IMR-90 (cell line): ENCODE measurements around the gene DAD1. TPM values are rescaled to one million over a fixed set of nuclear protein-coding genes. Genes with fewer than 3 reads are reported as not detected.
A peak's percentile ranks its signal among the peaks of the same experiment; 100 is the strongest.

Experiments
- ATAC-seq: fragments of 200-7000 bp; cut with Tn5 transposase; 2 replicates; pipeline ENCODE4 v1.9.1; 2020; ENCODE audit warnings: low read depth, mild to moderate bottlenecking, moderate library complexity
- BruUV-seq: library from RNA; stranded (reverse); fragments of 400-500 nt; replicated peaks from 2 replicates; lab custom pipeline; 2021; lab: Mats Ljungman, UMichigan
- CTCF ChIA-PET: fragments of 300-600 bp; formaldehyde crosslinking; extraction: SDS; loops from one replicate; lab custom pipeline; 2021; ENCODE audit warnings: antibody characterized with exemption; lab: Yijun Ruan, JAX
- POLR2A ChIA-PET: fragments of 300-600 bp; sonication (Branson Sonifier 250); formaldehyde crosslinking; loops from one replicate; lab custom pipeline; 2022; ENCODE audit warnings: antibody characterized with exemption; ENCODE audit not compliant: unreplicated experiment; lab: Charles Lee
- DNase-seq: peaks from one replicate; pipeline ENCODE4 v3.0.0; 2013
- H2AFZ ChIP-seq: replicated peaks from 2 replicates; pipeline ENCODE3; 2013; ENCODE audit warnings: low read length, mild to moderate bottlenecking; ENCODE audit not compliant: poor library complexity
- H2AK5ac ChIP-seq: 2 replicates; pipeline ENCODE4 v1.6.1; 2013; ENCODE audit warnings: low read depth, low read length, inconsistent platforms
- H2AK9ac ChIP-seq: replicated peaks from 2 replicates; pipeline ENCODE3; 2013; ENCODE audit warnings: mild to moderate bottlenecking, low read depth, low read length, moderate library complexity; ENCODE audit not compliant: poor library complexity
- H2BK120ac ChIP-seq: 2 replicates; pipeline ENCODE4 v1.6.1; 2013; ENCODE audit warnings: low read depth, low read length, inconsistent platforms
- H2BK15ac ChIP-seq: 3 replicates; pipeline ENCODE4 v1.6.1; 2013; ENCODE audit warnings: low read depth, low read length, inconsistent platforms
- H2BK20ac ChIP-seq: 2 replicates; pipeline ENCODE4 v1.6.1; 2013; ENCODE audit warnings: low read depth, mild to moderate bottlenecking, inconsistent platforms, low read length, moderate library complexity
- H2BK5ac ChIP-seq: 2 replicates; pipeline ENCODE4 v1.6.1; 2013; ENCODE audit warnings: mild to moderate bottlenecking, low read depth, low read length, inconsistent platforms; ENCODE audit not compliant: poor library complexity, severe bottlenecking
- H3K14ac ChIP-seq: replicated peaks from 2 replicates; pipeline ENCODE4 v1.6.1; 2013; ENCODE audit warnings: low read depth, low read length, inconsistent platforms
- H3K18ac ChIP-seq: 2 replicates; pipeline ENCODE4 v1.6.1; 2013; ENCODE audit warnings: low read depth, low read length, control low read depth
- H3K23ac ChIP-seq: 2 replicates; pipeline ENCODE4 v1.6.1; 2013; ENCODE audit warnings: low read depth, low read length, inconsistent platforms
- H3K27ac ChIP-seq: 2 replicates; pipeline ENCODE4 v1.5.1; 2013; ENCODE audit warnings: mild to moderate bottlenecking, control low read depth, low read length; ENCODE audit not compliant: insufficient read depth
- H3K27me3 ChIP-seq: 2 replicates; pipeline ENCODE4 v1.6.1; 2013; ENCODE audit warnings: low read length; ENCODE audit not compliant: control insufficient read depth, insufficient read depth
- H3K36me3 ChIP-seq: 2 replicates; pipeline ENCODE4 v1.6.1; 2013; ENCODE audit warnings: low read length, mixed read lengths; ENCODE audit not compliant: control insufficient read depth, insufficient read depth
- H3K4ac ChIP-seq: 2 replicates; pipeline ENCODE4 v1.6.1; 2013; ENCODE audit warnings: low read depth, low read length, inconsistent platforms
- H3K4me1 ChIP-seq: 2 replicates; pipeline ENCODE4 v1.6.1; 2013; ENCODE audit warnings: low read length, mixed read lengths; ENCODE audit not compliant: control insufficient read depth, insufficient read depth
- H3K4me2 ChIP-seq: 2 replicates; pipeline ENCODE4 v1.6.1; 2013; ENCODE audit warnings: low read depth, mild to moderate bottlenecking, control low read depth, low read length, moderate library complexity
- H3K4me3 ChIP-seq: 2 replicates; pipeline ENCODE4 v1.5.1; 2013; ENCODE audit warnings: low read depth, mild to moderate bottlenecking, control low read depth, low read length, moderate library complexity; ENCODE audit not compliant: insufficient read depth
- H3K56ac ChIP-seq: 2 replicates; pipeline ENCODE4 v1.6.1; 2013; ENCODE audit warnings: low read length, inconsistent platforms; ENCODE audit not compliant: insufficient read depth; ENCODE audit errors: extremely low read depth
- H3K79me1 ChIP-seq, 2 experiments: 2 replicates each; pipeline ENCODE4 v1.6.1; 2013; ENCODE audit warnings: low read length in 2 of 2, inconsistent platforms in 1 of 2, low read depth in 1 of 2
- H3K9ac ChIP-seq: 2 replicates; pipeline ENCODE4 v1.6.1; 2013; ENCODE audit warnings: low read depth, low read length, control low read depth
- H3K9me1 ChIP-seq: 2 replicates; pipeline ENCODE4 v1.6.1; 2013; ENCODE audit warnings: low read length, inconsistent platforms; ENCODE audit not compliant: insufficient read depth
- H3K9me3 ChIP-seq: 2 replicates; pipeline ENCODE4 v1.6.1; 2013; ENCODE audit warnings: low read length; ENCODE audit not compliant: control insufficient read depth, insufficient read depth
- H4K20me1 ChIP-seq: 2 replicates; pipeline ENCODE4 v1.6.1; 2013; ENCODE audit warnings: low read length, inconsistent platforms; ENCODE audit not compliant: insufficient read depth
- H4K5ac ChIP-seq: 2 replicates; pipeline ENCODE4 v1.6.1; 2013; ENCODE audit warnings: mild to moderate bottlenecking, low read depth, low read length, control low read depth
- H4K8ac ChIP-seq, 2 experiments: 2 replicates each; pipeline ENCODE4 v1.6.1; 2013; ENCODE audit warnings: low read depth in 2 of 2, low read length in 2 of 2, control low read depth in 1 of 2, inconsistent platforms in 1 of 2
- H4K91ac ChIP-seq: 2 replicates; pipeline ENCODE4 v1.6.1; 2013; ENCODE audit warnings: low read depth, low read length, inconsistent platforms; ENCODE audit not compliant: insufficient read depth
- BHLHE40 ChIP-seq: fragments of 150-350 bp; IDR thresholded peaks from 2 replicates; pipeline ENCODE4 v1.6.1; 2016; ENCODE audit warnings: mild to moderate bottlenecking, low read depth, low read length
- CEBPB ChIP-seq: IDR thresholded peaks from 2 replicates; pipeline ENCODE4 v1.6.1; 2012; ENCODE audit warnings: low read depth, low read length, improper control_type of control experiment
- CTCF ChIP-seq: conservative IDR thresholded peaks from 2 replicates; pipeline ENCODE4 v1.5.1; 2012; ENCODE audit warnings: mild to moderate bottlenecking, low read depth, low read length, improper control_type of control experiment
- FOS ChIP-seq: fragments of 150-350 bp; IDR thresholded peaks from 2 replicates; pipeline ENCODE4 v1.6.1; 2016; ENCODE audit warnings: low read depth, low read length
- MAZ ChIP-seq: IDR thresholded peaks from 2 replicates; pipeline ENCODE4 v1.6.1; 2012; ENCODE audit warnings: low read depth, mild to moderate bottlenecking, low read length, improper control_type of control experiment, moderate library complexity, borderline replicate concordance
- MXI1 ChIP-seq: IDR thresholded peaks from 2 replicates; pipeline ENCODE4 v1.6.1; 2012; ENCODE audit warnings: low read depth, mild to moderate bottlenecking, low read length, moderate library complexity, borderline replicate concordance
- POLR2A ChIP-seq: IDR thresholded peaks from 2 replicates; pipeline ENCODE4 v1.6.1; 2012; ENCODE audit warnings: mild to moderate bottlenecking, low read depth, low read length
- RCOR1 ChIP-seq: IDR thresholded peaks from 2 replicates; pipeline ENCODE4 v1.6.1; 2012; ENCODE audit warnings: mild to moderate bottlenecking, low read length, improper control_type of control experiment; ENCODE audit not compliant: insufficient replicate concordance
- RFX5 ChIP-seq: IDR thresholded peaks from 2 replicates; pipeline ENCODE4 v1.8.0; 2012; ENCODE audit warnings: low read depth, mild to moderate bottlenecking, low read length, moderate library complexity
- SMC3 ChIP-seq: fragments of 150-350 bp; IDR thresholded peaks from 2 replicates; pipeline ENCODE4 v1.6.1; 2016; ENCODE audit warnings: low read depth, mild to moderate bottlenecking, antibody characterized with exemption, low read length, moderate library complexity
- USF2 ChIP-seq: fragments of 150-350 bp; IDR thresholded peaks from 2 replicates; pipeline ENCODE4 v1.6.1; 2017; ENCODE audit warnings: mild to moderate bottlenecking, antibody characterized with exemption, low read length, low read depth
- WGBS, 2 experiments: methylation state at CpG; one replicate each; pipeline versions ENCODE4 v1.1.5 to v1.1.7; 2013; ENCODE audit warnings: missing lambda C conversion rate in 2 of 2; ENCODE audit not compliant: insufficient read length in 1 of 2; ENCODE audit errors: extremely low coverage in 2 of 2; 5-methylcytosine and 5-hydroxymethylcytosine counted together
- dilution Hi-C: fragments of 300-500 bp; cut with HindIII; formaldehyde crosslinking; loops from one replicate; pipeline ENCODE4 v1.14.3; 2018; ENCODE audit warnings: low sequenced_read_pairs; ENCODE audit not compliant: unreplicated experiment
- in situ Hi-C: fragments of 300-500 bp; cut with MboI; formaldehyde crosslinking; loops from 3 replicates; pipeline ENCODE4 v1.14.3; 2019; ENCODE audit warnings: low sequenced_read_pairs, inconsistent platforms, mixed read lengths
- intact Hi-C: fragments of 100-400 bp; cut with micrococcal nuclease; formaldehyde crosslinking; loops from 2 replicates; pipeline ENCODE4 v1.10.0; 2022
- polyA plus RNA-seq, 3 experiments: library from polyadenylated mRNA; depleted of rRNA; stranded (reverse); fragments of >200 nt; gene quantifications; 2 replicates each; pipeline ENCODE4 v1.2.3, GENCODE V29; 2012; ENCODE audit warnings: low replicate concordance in 1 of 3
- total RNA-seq: library from RNA; depleted of rRNA; stranded (reverse); fragments of >200 nt; gene quantifications from 2 replicates; pipeline ENCODE4 v1.2.3, GENCODE V29; 2012
- TF ChIP-seq, protein P1 (sequence below): fragments of 150-350 bp; IDR thresholded peaks from 2 replicates; pipeline ENCODE4 v1.6.1; 2016; ENCODE audit warnings: low read depth, mild to moderate bottlenecking, low read length, moderate library complexity, borderline replicate concordance

The DAD1 gene
- total and polyA plus RNA-seq, 2 of the 4 experiments (the other 2 are of a cell fraction): 396 to 496 TPM

GRCh38 chr14:22606380-22606779, 17.4 kb upstream of the DAD1 start:
- H4K20me1 ChIP-seq: no peaks in the 10 kb centered on the region
- H3K4ac ChIP-seq: no peak overlapping the region
- ChIA-PET CTCF (no interaction called here), POLR2A (interaction anchor here (0.5 kb wide), 1 partner anchor 16 kb away, joined by 3 read pairs; no protein-coding TSS in a partner anchor)
- H2BK120ac ChIP-seq: no peak overlapping the region
- TF ChIP-seq RFX5 (no peak), MXI1 (no peak), POLR2A (no peak), CEBPB (no peak), BHLHE40 (no peak), MAZ (no peak), SMC3 (no peak), USF2 (no peak), RCOR1 (no peak), FOS (no peak), CTCF (no peak)
- TF ChIP-seq, protein P1, sequence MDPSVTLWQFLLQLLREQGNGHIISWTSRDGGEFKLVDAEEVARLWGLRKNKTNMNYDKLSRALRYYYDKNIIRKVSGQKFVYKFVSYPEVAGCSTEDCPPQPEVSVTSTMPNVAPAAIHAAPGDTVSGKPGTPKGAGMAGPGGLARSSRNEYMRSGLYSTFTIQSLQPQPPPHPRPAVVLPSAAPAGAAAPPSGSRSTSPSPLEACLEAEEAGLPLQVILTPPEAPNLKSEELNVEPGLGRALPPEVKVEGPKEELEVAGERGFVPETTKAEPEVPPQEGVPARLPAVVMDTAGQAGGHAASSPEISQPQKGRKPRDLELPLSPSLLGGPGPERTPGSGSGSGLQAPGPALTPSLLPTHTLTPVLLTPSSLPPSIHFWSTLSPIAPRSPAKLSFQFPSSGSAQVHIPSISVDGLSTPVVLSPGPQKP: no peak
- no peak overlapping the region for H2BK15ac ChIP-seq
- no peak overlapping the region for H3K56ac ChIP-seq
- WGBS, 2 experiments: no CpG with 5 or more reads among the region's 6 CpGs
- H3K36me3 ChIP-seq: peaks cover 69% of the 10 kb centered on the region
- H2AFZ ChIP-seq: no peak overlapping the region
- no peak overlapping the region for H2BK20ac ChIP-seq
- peaks cover 16% of the 10 kb centered on the region; the same call in 1 of the 2 replicates for H3K9me1 ChIP-seq
- H2AK5ac ChIP-seq: no peak overlapping the region
- peaks cover 5% of the 10 kb centered on the region; the same call in 1 of the 2 replicates for H3K4me1 ChIP-seq
- peak; percentile 36 for DNase-seq
- dilution Hi-C loops: no loop called here
- no peaks in the 10 kb centered on the region for H3K27me3 ChIP-seq
- H3K14ac ChIP-seq: no peak overlapping the region
- ATAC-seq: no peak
- no peak overlapping the region for H3K4me2 ChIP-seq
- intact Hi-C loops: no loop called here
- H3K27ac ChIP-seq: no peak overlapping the region
- no peak overlapping the region for H3K4me3 ChIP-seq
- no peak overlapping the region for H2AK9ac ChIP-seq
- peaks cover 5 to 7% of the 10 kb centered on the region in 2 experiments; a peak in 1 of 4 replicates for H3K79me1 ChIP-seq
- no peak overlapping the region for H2BK5ac ChIP-seq
- in situ Hi-C loops: no loop called here
- no peak overlapping the region for H4K8ac ChIP-seq
- H3K23ac ChIP-seq: no peak overlapping the region
- BruUV-seq: no TSS peak
- H4K91ac ChIP-seq: no peak overlapping the region
- H3K18ac ChIP-seq: no peak overlapping the region
- H3K9me3 ChIP-seq: no peaks in the 10 kb centered on the region
- no peak overlapping the region for H3K9ac ChIP-seq
- no peak overlapping the region for H4K5ac ChIP-seq
